ENCODE data around the gene PARVA. TPM values are rescaled to one million over a fixed set of nuclear protein-coding genes. Genes with fewer than 3 reads are reported as not detected.

PARVA gene
- total and polyA plus RNA-seq, 3 donors from 2014 or later, result 18.7 to 23.7 (median 23.6) TPM

DNA sequence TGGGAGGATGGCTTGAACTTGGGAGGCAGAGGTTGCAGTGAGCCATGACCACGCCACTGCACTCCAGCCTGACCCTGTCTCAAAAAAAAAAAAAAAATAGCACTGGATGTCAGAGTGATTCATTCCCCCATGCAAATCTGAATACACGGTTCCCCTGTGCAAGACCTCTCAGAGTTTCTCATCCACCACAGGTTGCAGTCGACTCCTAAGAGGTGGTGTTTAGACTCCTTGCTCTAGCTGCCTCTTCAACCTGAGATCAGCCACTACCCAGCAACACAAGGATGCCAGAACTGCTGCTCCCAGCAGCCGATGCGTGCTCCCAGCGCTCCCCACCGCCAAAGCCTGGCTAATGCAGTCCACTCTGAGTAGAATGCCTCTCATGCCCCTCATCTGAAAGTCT is 97.5 kb downstream of the PARVA start:
- intact Hi-C loops (cut with DNase I; ENCODE audit: low total_unique reads), result no loop called here
- H3K9me3 ChIP-seq, result no peaks in the 10 kb centered on the region
- 88 to 90% methylated on average over 7 of the region's 7 CpGs for WGBS, 2 donors
- H3K27me3 ChIP-seq, result no peaks in the 10 kb centered on the region
- no peak for TF ChIP-seq POLR2A (IDR thresholded peaks at IDR 0.05)
- H3K36me3 ChIP-seq (ENCODE audit: low read depth, missing control alignments), result no peaks in the 10 kb centered on the region
- H3K4me1 ChIP-seq, result peaks cover 5% of the 10 kb centered on the region
- H3K4me3 ChIP-seq, result no peak overlapping the region
- DNase-seq, result no peak
- H3K27ac ChIP-seq, result no peak overlapping the region

DNA sequence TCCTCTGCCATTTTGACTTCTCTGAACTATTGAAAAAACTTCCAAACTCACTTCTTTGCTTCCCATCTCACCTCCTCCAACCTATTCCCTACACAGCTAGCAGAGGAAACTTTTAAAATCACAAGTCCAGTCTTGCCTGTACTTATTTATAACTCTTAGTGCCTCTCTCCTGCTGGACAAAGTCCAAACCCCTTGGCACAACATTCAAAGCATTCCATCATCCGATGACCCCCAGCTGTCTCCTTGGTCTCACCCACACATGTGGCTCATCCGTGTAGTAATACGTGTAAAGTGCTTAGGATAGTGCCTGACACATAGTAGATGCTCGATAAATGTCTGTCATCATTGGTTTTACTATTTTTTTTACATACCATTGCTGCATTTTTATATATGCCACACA is 101.4 kb downstream of the PARVA start:
- intact Hi-C loops (cut with DNase I; ENCODE audit: low total_unique reads), result no loop called here
- WGBS, 2 donors, result 66 to 74% methylated on average over 4 of the region's 4 CpGs
- Histone ChIP-seq H3K27me3 (no peaks in the 10 kb centered on the region), H3K4me3 (no peak overlapping the region), H3K4me1 (no peaks in the 10 kb centered on the region), H3K9me3 (no peaks in the 10 kb centered on the region), H3K36me3 (ENCODE audit: low read depth, missing control alignments) (no peaks in the 10 kb centered on the region), H3K27ac (no peak overlapping the region)
- TF ChIP-seq POLR2A (IDR thresholded peaks at IDR 0.05), result no peak
- no peak for TF ChIP-seq CTCF (IDR thresholded peaks at IDR 0.05)
- no peak for DNase-seq

DNA sequence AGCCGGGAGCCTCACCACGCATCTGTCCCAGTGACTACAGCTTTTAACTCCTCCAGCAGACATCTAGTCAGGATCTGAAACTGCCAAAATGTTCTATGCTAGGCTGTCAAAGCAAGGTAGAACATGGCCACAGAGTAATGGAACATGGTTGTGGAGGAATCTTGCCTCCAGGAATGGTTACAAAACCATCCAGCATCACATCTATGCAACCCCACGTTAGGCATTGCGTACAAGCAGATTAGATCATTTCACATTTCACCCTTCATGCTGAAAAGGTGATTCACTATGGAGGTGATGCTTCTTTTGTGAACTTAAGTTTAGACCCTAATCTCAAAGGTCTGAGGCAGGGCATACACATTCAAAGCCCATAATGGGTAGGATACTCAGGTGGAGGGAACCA is 103.0 kb downstream of the PARVA start:
- H3K4me1 ChIP-seq, result no peaks in the 10 kb centered on the region
- no peak for DNase-seq
- 95 to 96% methylated on average over 4 of the region's 4 CpGs for WGBS, 2 donors
- no peak overlapping the region for H3K27ac ChIP-seq
- no peak overlapping the region for H3K4me3 ChIP-seq
- no peaks in the 10 kb centered on the region for H3K27me3 ChIP-seq
- H3K36me3 ChIP-seq (ENCODE audit: low read depth, missing control alignments), result no peaks in the 10 kb centered on the region
- H3K9me3 ChIP-seq, result no peaks in the 10 kb centered on the region
- TF ChIP-seq POLR2A (IDR thresholded peaks at IDR 0.05) (no peak), CTCF (IDR thresholded peaks at IDR 0.05) (no peak)
- intact Hi-C loops (cut with DNase I; ENCODE audit: low total_unique reads), result no loop called here

GRCh38 chr11:12482839-12483238 is 105.5 kb downstream of the PARVA start:
- Histone ChIP-seq H3K4me1 (no peaks in the 10 kb centered on the region), H3K27me3 (no peaks in the 10 kb centered on the region), H3K36me3 (ENCODE audit: low read depth, missing control alignments) (no peaks in the 10 kb centered on the region), H3K27ac (no peak overlapping the region), H3K4me3 (no peak overlapping the region), H3K9me3 (no peaks in the 10 kb centered on the region)
- DNase-seq, result no peak
- WGBS, 2 donors, result 74 to 88% methylated on average over 2 of the region's 2 CpGs
- intact Hi-C loops (cut with DNase I; ENCODE audit: low total_unique reads), result no loop called here
- no peak for TF ChIP-seq CTCF (IDR thresholded peaks at IDR 0.05)
- TF ChIP-seq POLR2A (IDR thresholded peaks at IDR 0.05), result no peak

DNA sequence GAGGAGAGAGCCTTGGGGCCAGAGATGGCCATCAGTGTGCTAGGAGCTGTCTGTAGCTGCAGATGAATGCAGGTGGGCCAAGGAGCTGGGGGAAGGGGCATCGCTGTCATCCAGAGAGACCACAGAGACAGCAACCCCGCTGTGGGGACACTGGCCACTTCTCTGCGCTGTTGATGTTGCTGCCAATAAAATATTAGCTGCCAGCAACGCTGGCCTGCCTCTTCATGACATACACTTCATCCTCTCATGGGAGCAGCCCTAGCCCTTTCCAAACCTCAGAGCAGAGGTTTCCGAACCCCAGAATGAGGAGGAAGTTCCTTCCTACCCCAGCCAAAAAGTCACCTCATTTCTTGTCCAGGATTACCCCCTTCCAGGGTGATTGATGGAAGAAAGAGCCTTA is 106.2 kb downstream of the PARVA start:
- Histone ChIP-seq H3K36me3 (ENCODE audit: low read depth, missing control alignments) (no peaks in the 10 kb centered on the region), H3K4me3 (no peak overlapping the region), H3K9me3 (no peaks in the 10 kb centered on the region), H3K27ac (no peak overlapping the region), H3K4me1 (no peaks in the 10 kb centered on the region), H3K27me3 (no peaks in the 10 kb centered on the region)
- 86 to 87% methylated on average over 4 to 5 of the region's 5 CpGs for WGBS, 2 donors
- DNase-seq, result no peak
- intact Hi-C loops (cut with DNase I; ENCODE audit: low total_unique reads), result no loop called here
- TF ChIP-seq POLR2A (IDR thresholded peaks at IDR 0.05), result no peak
- no peak for TF ChIP-seq CTCF (IDR thresholded peaks at IDR 0.05)
